Measurements from ENCODE around the gene AKAP6.

DNA sequence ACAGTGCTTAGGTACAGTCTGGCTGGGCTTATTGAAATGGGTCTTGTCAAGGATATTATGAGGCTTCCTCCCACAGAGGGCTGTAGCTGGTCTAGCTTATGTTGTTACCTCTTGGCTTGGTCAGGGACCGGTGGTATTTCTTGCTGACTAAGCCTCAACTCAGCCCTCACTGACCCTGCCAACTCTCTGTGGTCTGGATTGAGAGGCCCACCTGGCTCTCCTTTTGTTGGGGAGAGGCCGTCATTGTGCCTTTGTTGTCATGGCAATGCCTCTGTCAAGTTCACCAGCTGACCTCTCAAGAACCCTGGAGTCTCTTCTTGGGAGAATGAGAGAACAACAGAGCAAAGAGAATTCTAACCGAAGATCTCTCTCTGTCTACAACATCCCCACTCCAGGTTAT, 364.0 kb downstream of the AKAP6 start:
- TF ChIP-seq RAD21 (IDR thresholded peaks at IDR 0.05) (no peak), TAF1 (conservative IDR thresholded peaks at IDR 0.05) (no peak), FOXA1 (IDR thresholded peaks at IDR 0.05) (no peak), CTCF (IDR thresholded peaks at IDR 0.05; ENCODE audit: low read depth, low read length, missing input control) (no peak), GABPA (IDR thresholded peaks at IDR 0.05 in 1 of 2, conservative IDR thresholded peaks at IDR 0.05 in 1 of 2) (no peak), SP1 (IDR thresholded peaks at IDR 0.05) (no peak)
- TF ChIP-seq, protein P1, sequence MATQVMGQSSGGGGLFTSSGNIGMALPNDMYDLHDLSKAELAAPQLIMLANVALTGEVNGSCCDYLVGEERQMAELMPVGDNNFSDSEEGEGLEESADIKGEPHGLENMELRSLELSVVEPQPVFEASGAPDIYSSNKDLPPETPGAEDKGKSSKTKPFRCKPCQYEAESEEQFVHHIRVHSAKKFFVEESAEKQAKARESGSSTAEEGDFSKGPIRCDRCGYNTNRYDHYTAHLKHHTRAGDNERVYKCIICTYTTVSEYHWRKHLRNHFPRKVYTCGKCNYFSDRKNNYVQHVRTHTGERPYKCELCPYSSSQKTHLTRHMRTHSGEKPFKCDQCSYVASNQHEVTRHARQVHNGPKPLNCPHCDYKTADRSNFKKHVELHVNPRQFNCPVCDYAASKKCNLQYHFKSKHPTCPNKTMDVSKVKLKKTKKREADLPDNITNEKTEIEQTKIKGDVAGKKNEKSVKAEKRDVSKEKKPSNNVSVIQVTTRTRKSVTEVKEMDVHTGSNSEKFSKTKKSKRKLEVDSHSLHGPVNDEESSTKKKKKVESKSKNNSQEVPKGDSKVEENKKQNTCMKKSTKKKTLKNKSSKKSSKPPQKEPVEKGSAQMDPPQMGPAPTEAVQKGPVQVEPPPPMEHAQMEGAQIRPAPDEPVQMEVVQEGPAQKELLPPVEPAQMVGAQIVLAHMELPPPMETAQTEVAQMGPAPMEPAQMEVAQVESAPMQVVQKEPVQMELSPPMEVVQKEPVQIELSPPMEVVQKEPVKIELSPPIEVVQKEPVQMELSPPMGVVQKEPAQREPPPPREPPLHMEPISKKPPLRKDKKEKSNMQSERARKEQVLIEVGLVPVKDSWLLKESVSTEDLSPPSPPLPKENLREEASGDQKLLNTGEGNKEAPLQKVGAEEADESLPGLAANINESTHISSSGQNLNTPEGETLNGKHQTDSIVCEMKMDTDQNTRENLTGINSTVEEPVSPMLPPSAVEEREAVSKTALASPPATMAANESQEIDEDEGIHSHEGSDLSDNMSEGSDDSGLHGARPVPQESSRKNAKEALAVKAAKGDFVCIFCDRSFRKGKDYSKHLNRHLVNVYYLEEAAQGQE (IDR thresholded peaks at IDR 0.05): no peak
- TF ChIP-seq, protein P2, sequence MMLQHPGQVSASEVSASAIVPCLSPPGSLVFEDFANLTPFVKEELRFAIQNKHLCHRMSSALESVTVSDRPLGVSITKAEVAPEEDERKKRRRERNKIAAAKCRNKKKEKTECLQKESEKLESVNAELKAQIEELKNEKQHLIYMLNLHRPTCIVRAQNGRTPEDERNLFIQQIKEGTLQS (IDR thresholded peaks at IDR 0.05): no peak
- TF ChIP-seq, protein P3, sequence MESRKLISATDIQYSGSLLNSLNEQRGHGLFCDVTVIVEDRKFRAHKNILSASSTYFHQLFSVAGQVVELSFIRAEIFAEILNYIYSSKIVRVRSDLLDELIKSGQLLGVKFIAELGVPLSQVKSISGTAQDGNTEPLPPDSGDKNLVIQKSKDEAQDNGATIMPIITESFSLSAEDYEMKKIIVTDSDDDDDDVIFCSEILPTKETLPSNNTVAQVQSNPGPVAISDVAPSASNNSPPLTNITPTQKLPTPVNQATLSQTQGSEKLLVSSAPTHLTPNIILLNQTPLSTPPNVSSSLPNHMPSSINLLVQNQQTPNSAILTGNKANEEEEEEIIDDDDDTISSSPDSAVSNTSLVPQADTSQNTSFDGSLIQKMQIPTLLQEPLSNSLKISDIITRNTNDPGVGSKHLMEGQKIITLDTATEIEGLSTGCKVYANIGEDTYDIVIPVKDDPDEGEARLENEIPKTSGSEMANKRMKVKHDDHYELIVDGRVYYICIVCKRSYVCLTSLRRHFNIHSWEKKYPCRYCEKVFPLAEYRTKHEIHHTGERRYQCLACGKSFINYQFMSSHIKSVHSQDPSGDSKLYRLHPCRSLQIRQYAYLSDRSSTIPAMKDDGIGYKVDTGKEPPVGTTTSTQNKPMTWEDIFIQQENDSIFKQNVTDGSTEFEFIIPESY (IDR thresholded peaks at IDR 0.05): no peak
- TF ChIP-seq, protein P4, sequence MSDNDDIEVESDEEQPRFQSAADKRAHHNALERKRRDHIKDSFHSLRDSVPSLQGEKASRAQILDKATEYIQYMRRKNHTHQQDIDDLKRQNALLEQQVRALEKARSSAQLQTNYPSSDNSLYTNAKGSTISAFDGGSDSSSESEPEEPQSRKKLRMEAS (IDR thresholded peaks at IDR 0.05): no peak
